Keratinocyte (primary cell): ENCODE measurements around the gene ELFN2. TPM values are rescaled to one million over a fixed set of nuclear protein-coding genes. Genes with fewer than 3 reads are reported as not detected.

Experiments used
- DNase-seq: peaks from one replicate; pipeline ENCODE4 v3.0.0-alpha.2; 2011; ENCODE audit warnings: low read depth, missing footprints, low spot score
- FAIRE-seq: peaks from 2 replicates; lab custom pipeline; 2011; peaks lifted over from hg19 to GRCh38; lab: Jason Lieb, UNC
- H2AFZ ChIP-seq: 2 replicates; pipeline ENCODE4 v1.6.0; 2012; ENCODE audit warnings: low read length, control low read depth, inconsistent platforms; ENCODE audit not compliant: control insufficient read depth
- H3K27ac ChIP-seq: 2 replicates; pipeline ENCODE4 v1.5.1; 2011; ENCODE audit warnings: low read length; ENCODE audit not compliant: control insufficient read depth, insufficient read depth
- H3K27me3 ChIP-seq: 3 replicates; pipeline ENCODE4 v1.6.0; 2011; ENCODE audit warnings: low read length; ENCODE audit not compliant: control insufficient read depth, insufficient read depth; ENCODE audit errors: extremely low read depth
- H3K36me3 ChIP-seq, 2 experiments: 2 replicates in 1 of 2; 3 replicates in 1 of 2; pipeline ENCODE4 v1.5.1; 2011; ENCODE audit warnings: low read length in 2 of 2, mild to moderate bottlenecking in 1 of 2; ENCODE audit not compliant: control insufficient read depth in 2 of 2, insufficient read depth in 2 of 2; ENCODE audit errors: extremely low read depth in 1 of 2
- H3K4me1 ChIP-seq: 3 replicates; pipeline ENCODE4 v1.5.1; 2011; ENCODE audit warnings: low read length; ENCODE audit not compliant: control insufficient read depth, insufficient read depth; ENCODE audit errors: extremely low read depth
- H3K4me2 ChIP-seq: 3 replicates; pipeline ENCODE4 v1.6.0; 2011; ENCODE audit warnings: low read depth, low read length; ENCODE audit not compliant: control insufficient read depth, insufficient read depth; ENCODE audit errors: extremely low read depth
- H3K4me3 ChIP-seq, 3 experiments: fragments of 200-600 bp in 1 of 3; sonication (generic) in 1 of 3; 2 replicates in 2 of 3; 3 replicates in 1 of 3; pipeline ENCODE4 v1.5.1; 2011 to 2016; ENCODE audit warnings: low read length in 3 of 3, mild to moderate bottlenecking in 3 of 3, control low read depth in 2 of 3, inconsistent platforms in 1 of 3, low read depth in 1 of 3, mixed read lengths in 1 of 3, mixed run types in 1 of 3, moderate library complexity in 1 of 3; ENCODE audit not compliant: control insufficient read depth in 2 of 3, insufficient read depth in 2 of 3; ENCODE audit errors: extremely low read depth in 1 of 3
- H3K79me2 ChIP-seq: 2 replicates; pipeline ENCODE4 v1.6.0; 2012; ENCODE audit warnings: low read length; ENCODE audit not compliant: control insufficient read depth, insufficient read depth
- H3K9ac ChIP-seq: 3 replicates; pipeline ENCODE4 v1.6.0; 2011; ENCODE audit warnings: low read length; ENCODE audit not compliant: control insufficient read depth, insufficient read depth; ENCODE audit errors: extremely low read depth
- H3K9me1 ChIP-seq: 3 replicates; pipeline ENCODE4 v1.6.0; 2011; ENCODE audit warnings: low read length; ENCODE audit not compliant: control insufficient read depth, insufficient read depth; ENCODE audit errors: extremely low read depth
- H3K9me3 ChIP-seq: 2 replicates; pipeline ENCODE4 v1.5.1; 2012; ENCODE audit warnings: low read depth, low read length; ENCODE audit not compliant: control insufficient read depth
- H4K20me1 ChIP-seq: 3 replicates; pipeline ENCODE4 v1.6.0; 2011; ENCODE audit warnings: low read length; ENCODE audit not compliant: control insufficient read depth, insufficient read depth; ENCODE audit errors: extremely low read depth
- CTCF ChIP-seq, 3 experiments: IDR thresholded peaks in 1 of 3; conservative IDR thresholded peaks in 1 of 3; optimal IDR thresholded peaks in 1 of 3; 2 replicates in 2 of 3; 3 replicates in 1 of 3; pipeline versions ENCODE3 to v1.5.1; 2011; ENCODE audit warnings: low read length in 3 of 3, mild to moderate bottlenecking in 3 of 3, moderate library complexity in 2 of 3, control low read depth in 1 of 3, inconsistent platforms in 1 of 3; ENCODE audit not compliant: insufficient read depth in 2 of 3; ENCODE audit errors: extremely low read depth in 1 of 3
- EZH2 ChIP-seq: IDR thresholded peaks from one replicate; pipeline ENCODE4 v1.6.1; 2012; ENCODE audit warnings: inconsistent platforms, mild to moderate bottlenecking, low read length, moderate library complexity
- dilution Hi-C: fragments of 300-500 bp; cut with MboI; formaldehyde crosslinking; loops from one replicate; pipeline ENCODE4 v1.7.0; 2020; ENCODE audit warnings: low sequenced_read_pairs; ENCODE audit not compliant: extremely low pct_ligation_motif_present
- polyA plus RNA-seq, 5 experiments: library from polyadenylated mRNA; depleted of rRNA in 3 of 5; stranded (reverse) in 3 of 5; stranded (forward) in 1 of 5; unstranded in 1 of 5; fragments of >200 nt; gene quantifications; 1 replicate in 1 of 5; 2 replicates in 3 of 5; 3 replicates in 1 of 5; pipeline versions ENCODE4 v1.2.1 to v1.2.3, GENCODE V29; 2011 to 2012; ENCODE audit warnings: missing spikeins in 2 of 5, low read depth in 1 of 5, low replicate concordance in 1 of 5

Gene ELFN2
- polyA plus RNA-seq, 1 donor (not counting 4 experiments of a cell fraction or from before 2014, with no cell fraction given), result 0.13 TPM

- Histone ChIP-seq H3K4me3 (peak overlapping the region in 1 of 3 experiments; percentile 25), H4K20me1 (no peaks in the 10 kb centered on the region), H3K9ac (peak overlapping the region; percentile 52), H3K36me3 (no peaks in the 10 kb centered on the region), H2AFZ (no peak overlapping the region), H3K4me1 (peaks cover 60% of the 10 kb centered on the region), H3K4me2 (peak overlapping the region; percentile 69), H3K9me3 (no peaks in the 10 kb centered on the region), H3K9me1 (no peaks in the 10 kb centered on the region), H3K79me2 (no peaks in the 10 kb centered on the region), H3K27me3 (no peaks in the 10 kb centered on the region), H3K27ac (peak overlapping the region; percentile 90)
- TF ChIP-seq CTCF (optimal IDR thresholded peaks at IDR 0.05 in 1 of 3, IDR thresholded peaks at IDR 0.05 in 1 of 3, conservative IDR thresholded peaks at IDR 0.05 in 1 of 3; ENCODE audit: extremely low read depth in 1 of 3, insufficient read depth in 2 of 3, low read length in 3 of 3) (no peak), EZH2 (no peak)
- dilution Hi-C loops, result no loop called here
- FAIRE-seq, result peak; percentile 76
- DNase-seq, result no peak
Measured at GRCh38 chr22:37328017-37328416, 99.3 kb downstream of the ELFN2 start.

DNA sequence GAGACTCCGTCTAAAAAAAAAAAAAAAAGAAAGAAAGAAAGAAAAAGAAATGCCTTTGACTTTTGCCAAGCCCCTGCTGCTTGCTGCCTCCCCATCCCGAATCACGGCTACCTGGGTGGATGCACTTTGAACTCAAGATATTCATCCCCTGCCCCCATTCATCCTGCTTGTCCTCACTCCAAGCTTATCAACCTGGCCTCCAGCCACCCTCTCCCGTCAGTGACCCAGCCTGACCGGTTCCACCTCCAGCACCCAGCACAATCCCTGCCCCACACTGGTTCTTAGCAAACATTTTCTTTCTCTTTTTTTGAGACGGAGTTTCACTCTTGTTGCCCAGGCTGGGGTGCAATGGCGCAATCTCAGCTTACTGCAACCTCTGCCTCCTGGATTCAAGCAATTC, 100.6 kb downstream of the ELFN2 start:
- Histone ChIP-seq H3K79me2 (no peaks in the 10 kb centered on the region), H3K4me1 (peaks cover 60% of the 10 kb centered on the region), H4K20me1 (no peaks in the 10 kb centered on the region), H3K27ac (no peak overlapping the region), H2AFZ (no peak overlapping the region), H3K36me3 (no peaks in the 10 kb centered on the region), H3K27me3 (no peaks in the 10 kb centered on the region), H3K4me3 (no peak overlapping the region), H3K9me3 (no peaks in the 10 kb centered on the region), H3K9me1 (no peaks in the 10 kb centered on the region), H3K4me2 (no peak overlapping the region), H3K9ac (no peak overlapping the region)
- dilution Hi-C loops, result no loop called here
- FAIRE-seq (no peak), DNase-seq (no peak)
- TF ChIP-seq CTCF (optimal IDR thresholded peaks at IDR 0.05 in 1 of 3, IDR thresholded peaks at IDR 0.05 in 1 of 3, conservative IDR thresholded peaks at IDR 0.05 in 1 of 3; ENCODE audit: extremely low read depth in 1 of 3, insufficient read depth in 2 of 3, low read length in 3 of 3) (no peak), EZH2 (no peak)
